ENCODE results near the gene TRAK1.

GRCh38 chr3:42216302-42216701 lies 125.1 kb downstream of the TRAK1 start:
- TF ChIP-seq POLR2A (IDR thresholded peaks at IDR 0.05; ENCODE audit: low read depth, low read length) (no peak), TAF1 (IDR thresholded peaks at IDR 0.05; ENCODE audit: borderline replicate concordance, low read depth, low read length) (no peak)
